Endodermal cell (in vitro differentiated cells): ENCODE measurements around the gene RAVER1. TPM values are rescaled to one million over a fixed set of nuclear protein-coding genes. Genes with fewer than 3 reads are reported as not detected.

Source experiments
- DNase-seq: peaks from one replicate; pipeline ENCODE4 v3.0.0-alpha.2; 2017
- H3K27ac ChIP-seq: 2 replicates; pipeline ENCODE4 v1.5.1; 2013; ENCODE audit warnings: mild to moderate bottlenecking, low read depth, low read length, moderate library complexity
- H3K27me3 ChIP-seq: 2 replicates; pipeline ENCODE4 v1.6.1; 2013; ENCODE audit warnings: mild to moderate bottlenecking, low read length, moderate library complexity; ENCODE audit not compliant: insufficient read depth, control insufficient read depth, poor library complexity, severe bottlenecking
- H3K36me3 ChIP-seq: 2 replicates; pipeline ENCODE4 v1.7.0; 2013; ENCODE audit warnings: mild to moderate bottlenecking, low read length, moderate library complexity; ENCODE audit not compliant: control insufficient read depth, insufficient read depth
- H3K4me1 ChIP-seq: one replicate; pipeline ENCODE4 v1.7.0; 2013; ENCODE audit warnings: low read length; ENCODE audit not compliant: control insufficient read depth, insufficient read depth
- H3K4me3 ChIP-seq: 2 replicates; pipeline ENCODE4 v1.5.1; 2013; ENCODE audit warnings: mild to moderate bottlenecking, low read length, moderate library complexity
- H3K9ac ChIP-seq: 2 replicates; pipeline ENCODE4 v1.6.1; 2013; ENCODE audit warnings: mild to moderate bottlenecking, low read length, moderate library complexity; ENCODE audit not compliant: poor library complexity, severe bottlenecking; ENCODE audit errors: extremely low read depth
- H3K9me3 ChIP-seq: 2 replicates; pipeline ENCODE4 v1.6.1; 2013; ENCODE audit warnings: mild to moderate bottlenecking, low read length, moderate library complexity; ENCODE audit not compliant: control insufficient read depth
- H3K27ac Mint-ChIP-seq: 2 replicates; pipeline ENCODE4 v1.8.0; 2020; ENCODE audit warnings: mixed read lengths
- H3K27me3 Mint-ChIP-seq: 2 replicates; pipeline ENCODE4 v1.8.0; 2021; ENCODE audit warnings: mild to moderate bottlenecking, mixed read lengths; ENCODE audit not compliant: insufficient read depth
- H3K36me3 Mint-ChIP-seq: 2 replicates; pipeline ENCODE4 v1.8.0; 2020; ENCODE audit warnings: low read depth, mixed read lengths
- H3K4me1 Mint-ChIP-seq: 2 replicates; pipeline ENCODE4 v1.8.0; 2020; ENCODE audit warnings: mixed read lengths
- H3K4me3 Mint-ChIP-seq: 2 replicates; pipeline ENCODE4 v1.8.0; 2020; ENCODE audit warnings: mild to moderate bottlenecking, moderate library complexity, mixed read lengths
- H3K9me3 Mint-ChIP-seq: 2 replicates; pipeline ENCODE4 v1.8.0; 2020; ENCODE audit warnings: mild to moderate bottlenecking, mixed read lengths
- WGBS, 2 experiments: methylation state at CpG; one replicate each; pipeline versions ENCODE4 v1.1.5 to v1.1.7; 2013; ENCODE audit warnings: missing lambda C conversion rate in 2 of 2, mixed read lengths in 1 of 2; ENCODE audit not compliant: insufficient coverage in 1 of 2, insufficient read length in 1 of 2; 5-methylcytosine and 5-hydroxymethylcytosine counted together
- total RNA-seq, 2 donors: library from RNA; stranded (reverse); fragmentation: NEBNext Ultra II Directional in 1 of 2; extraction: Animal tissue kit (Norgen Biotek cat#: 25700) in 1 of 2; gene quantifications; 2 replicates in 1 of 2; 3 replicates in 1 of 2; pipeline ENCODE4 v1.2.1, GENCODE V29; 2021
- TF ChIP-seq, protein P1 (sequence below): fragments of 200-600 bp; sonication (generic); conservative IDR thresholded peaks from 2 replicates; pipeline ENCODE4 v1.5.0; 2021; ENCODE audit warnings: antibody characterized with exemption, mild to moderate bottlenecking

RAVER1 gene
- total RNA-seq, 2 donors from 2014 or later, result 53.1 to 64.7 TPM

GRCh38 chr19:10321417-10321797 lies 11.9 kb downstream of the RAVER1 start:
- no peaks in the 10 kb centered on the region for H3K27me3 Mint-ChIP-seq
- Histone ChIP-seq H3K36me3 (peaks cover 46% of the 10 kb centered on the region), H3K9me3 (no peaks in the 10 kb centered on the region), H3K27ac (no peak overlapping the region), H3K4me3 (no peak overlapping the region), H3K4me1 (no peaks in the 10 kb centered on the region), H3K9ac (no peak overlapping the region), H3K27me3 (no peaks in the 10 kb centered on the region)
- no peaks in the 10 kb centered on the region for H3K4me1 Mint-ChIP-seq
- TF ChIP-seq, protein P1, sequence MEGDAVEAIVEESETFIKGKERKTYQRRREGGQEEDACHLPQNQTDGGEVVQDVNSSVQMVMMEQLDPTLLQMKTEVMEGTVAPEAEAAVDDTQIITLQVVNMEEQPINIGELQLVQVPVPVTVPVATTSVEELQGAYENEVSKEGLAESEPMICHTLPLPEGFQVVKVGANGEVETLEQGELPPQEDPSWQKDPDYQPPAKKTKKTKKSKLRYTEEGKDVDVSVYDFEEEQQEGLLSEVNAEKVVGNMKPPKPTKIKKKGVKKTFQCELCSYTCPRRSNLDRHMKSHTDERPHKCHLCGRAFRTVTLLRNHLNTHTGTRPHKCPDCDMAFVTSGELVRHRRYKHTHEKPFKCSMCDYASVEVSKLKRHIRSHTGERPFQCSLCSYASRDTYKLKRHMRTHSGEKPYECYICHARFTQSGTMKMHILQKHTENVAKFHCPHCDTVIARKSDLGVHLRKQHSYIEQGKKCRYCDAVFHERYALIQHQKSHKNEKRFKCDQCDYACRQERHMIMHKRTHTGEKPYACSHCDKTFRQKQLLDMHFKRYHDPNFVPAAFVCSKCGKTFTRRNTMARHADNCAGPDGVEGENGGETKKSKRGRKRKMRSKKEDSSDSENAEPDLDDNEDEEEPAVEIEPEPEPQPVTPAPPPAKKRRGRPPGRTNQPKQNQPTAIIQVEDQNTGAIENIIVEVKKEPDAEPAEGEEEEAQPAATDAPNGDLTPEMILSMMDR, result no peak
- DNase-seq, result no peak
- H3K36me3 Mint-ChIP-seq, result peaks cover 35% of the 10 kb centered on the region
- H3K4me3 Mint-ChIP-seq, result no peak overlapping the region
- no peak overlapping the region for H3K27ac Mint-ChIP-seq
- WGBS, 2 experiments, result 92 to 97% methylated on average over 9 to 11 of the region's 11 CpGs
- no peaks in the 10 kb centered on the region for H3K9me3 Mint-ChIP-seq

DNA sequence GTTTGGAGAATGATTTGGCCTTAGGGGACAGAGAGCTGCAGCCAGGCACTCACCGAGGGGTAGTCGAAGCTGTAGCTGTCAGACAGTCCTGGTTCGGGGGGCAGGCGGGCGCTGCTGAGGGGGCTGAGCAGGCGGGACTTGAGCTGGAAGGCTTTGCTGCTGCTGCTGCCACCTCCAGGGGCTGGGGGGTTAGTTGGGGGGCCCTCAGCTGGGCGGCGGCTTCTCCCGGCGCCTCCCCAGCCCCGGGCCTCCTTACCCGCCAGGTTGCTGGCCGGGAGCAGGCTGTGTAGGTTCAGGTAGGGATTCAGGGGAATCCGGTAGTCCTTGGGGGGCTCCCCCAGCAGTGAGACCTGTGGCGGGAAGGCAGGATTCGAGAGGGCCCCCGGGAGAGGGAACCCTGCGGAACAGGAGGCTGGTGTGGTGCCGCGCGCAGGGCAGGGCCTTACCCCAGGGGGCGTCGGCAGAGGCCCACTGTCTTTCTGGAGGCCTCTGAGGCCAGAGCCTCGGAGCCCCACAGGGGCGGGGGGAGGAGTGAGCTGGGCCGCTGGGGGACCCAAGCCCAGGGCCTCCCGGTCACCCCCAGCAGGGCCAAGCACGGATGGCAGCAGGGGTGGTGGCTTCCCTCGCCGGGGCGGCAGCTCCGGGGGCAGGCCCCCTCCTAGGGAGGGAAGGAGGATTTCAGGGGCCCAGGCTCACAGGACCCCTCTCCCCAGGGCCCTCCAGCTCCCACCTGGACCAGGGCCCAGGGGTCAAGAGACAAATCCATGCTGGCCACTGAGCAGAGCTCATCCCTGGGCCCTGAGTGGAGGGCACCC lies 12.5 kb downstream of the RAVER1 start:
- Histone ChIP-seq H3K9ac (no peak overlapping the region), H3K27me3 (no peaks in the 10 kb centered on the region), H3K4me1 (no peaks in the 10 kb centered on the region), H3K4me3 (no peak overlapping the region), H3K27ac (no peak overlapping the region), H3K36me3 (peaks cover 45% of the 10 kb centered on the region), H3K9me3 (no peaks in the 10 kb centered on the region)
- Mint-ChIP-seq H3K27ac (no peak overlapping the region), H3K4me1 (peaks cover 6% of the 10 kb centered on the region), H3K36me3 (peaks cover 39% of the 10 kb centered on the region), H3K9me3 (no peaks in the 10 kb centered on the region), H3K4me3 (no peak overlapping the region), H3K27me3 (no peaks in the 10 kb centered on the region)
- DNase-seq, result no peak
- WGBS, 2 experiments, result 89 to 95% methylated on average over 9 to 32 of the region's 32 CpGs
- TF ChIP-seq, protein P1, result no peak

- H3K27ac Mint-ChIP-seq, result no peak overlapping the region
- Histone ChIP-seq H3K9ac (no peak overlapping the region), H3K27ac (no peak overlapping the region), H3K9me3 (no peaks in the 10 kb centered on the region), H3K36me3 (peaks cover 45% of the 10 kb centered on the region), H3K27me3 (no peaks in the 10 kb centered on the region), H3K4me1 (no peaks in the 10 kb centered on the region), H3K4me3 (no peak overlapping the region)
- H3K4me3 Mint-ChIP-seq, result no peak overlapping the region
- DNase-seq, result no peak
- TF ChIP-seq, protein P1, result no peak
- 88 to 90% methylated on average over 7 to 13 of the region's 13 CpGs for WGBS, 2 experiments
- no peaks in the 10 kb centered on the region for H3K27me3 Mint-ChIP-seq
- H3K4me1 Mint-ChIP-seq, result peaks cover 14% of the 10 kb centered on the region
- peaks cover 27% of the 10 kb centered on the region for H3K36me3 Mint-ChIP-seq
- H3K9me3 Mint-ChIP-seq, result no peaks in the 10 kb centered on the region
These were observed 14.3 kb downstream of the RAVER1 start for GRCh38 chr19:10318807-10319682.
